Inflammatory macrophage (primary cell): Measurements from ENCODE around the gene GPR146.
A peak's percentile ranks its signal among the peaks of the same experiment; 100 is the strongest.
"Not testable (repeated sequence)": the region's sequence is repeated elsewhere in the genome, so short reads cannot be mapped to it uniquely, and the experiment has no call there.

Source experiments
- DNase-seq, 2 donors: peaks; one replicate each; pipeline ENCODE4 v3.0.0-alpha.2; 2020 to 2022

Gene GPR146

GRCh38 chr7:1058821-1059199 is 14.5 kb downstream of the GPR146 start:
- DNase-seq = no peak

- DNase-seq = no peak
These were observed 15.1 kb downstream of the GPR146 start for GRCh38 chr7:1059200-1060091.

- DNase-seq = peak; percentile 15 to 19
These were observed 16.1 kb downstream of the GPR146 start for GRCh38 chr7:1060315-1061072.

- no peak for DNase-seq
These were observed 16.8 kb downstream of the GPR146 start for GRCh38 chr7:1061180-1061579.

GRCh38 chr7:1062296-1063294 is 18.2 kb downstream of the GPR146 start:
- DNase-seq = peak; percentile 37 to 53

- no peak for DNase-seq
These were observed 19.0 kb downstream of the GPR146 start for GRCh38 chr7:1063361-1063760.

GRCh38 chr7:1064581-1064980 is 20.2 kb downstream of the GPR146 start:
- no peak for DNase-seq

- DNase-seq = no peak
These were observed 20.9 kb downstream of the GPR146 start for GRCh38 chr7:1065263-1065584.

- peak; percentile 82 to 84 for DNase-seq
These were observed 21.4 kb downstream of the GPR146 start for GRCh38 chr7:1065585-1066241.

GRCh38 chr7:1066242-1066588 is 21.9 kb downstream of the GPR146 start:
- no peak for DNase-seq

- DNase-seq = no peak
These were observed 23.7 kb downstream of the GPR146 start for GRCh38 chr7:1068013-1068412.

- no peak for DNase-seq
These were observed 24.3 kb downstream of the GPR146 start for GRCh38 chr7:1068619-1069018.

- no peak for DNase-seq
These were observed 26.2 kb downstream of the GPR146 start for GRCh38 chr7:1070544-1071011.

GRCh38 chr7:1071731-1072254 is 27.4 kb downstream of the GPR146 start:
- DNase-seq = no peak

GRCh38 chr7:1073142-1073977 is 29.0 kb downstream of the GPR146 start:
- no peak for DNase-seq

- DNase-seq = not testable (repeated sequence)
These were observed 29.7 kb downstream of the GPR146 start for GRCh38 chr7:1074018-1074417.

GRCh38 chr7:1074593-1075431 is 30.5 kb downstream of the GPR146 start:
- no peak for DNase-seq

- DNase-seq = no peak
These were observed 32.1 kb downstream of the GPR146 start for GRCh38 chr7:1076184-1077072.

GRCh38 chr7:1078519-1078918 is 34.2 kb downstream of the GPR146 start:
- DNase-seq = no peak
